H1 (cell line): ENCODE data around the gene ZFP2. TPM values are rescaled to one million over a fixed set of nuclear protein-coding genes. Genes with fewer than 3 reads are reported as not detected.

Experiments
- CTCF ChIA-PET: fragments of 300-600 bp; sonication (Branson Sonifier 250); formaldehyde crosslinking; loops from one replicate; lab custom pipeline; 2021; ENCODE audit not compliant: partially characterized antibody; lab: Charles Lee
- POLR2A ChIA-PET: fragments of 300-600 bp; sonication (Branson Sonifier 250); formaldehyde crosslinking; loops from one replicate; lab custom pipeline; 2021; ENCODE audit warnings: inconsistent platforms; ENCODE audit not compliant: partially characterized antibody; lab: Charles Lee
- DNase-seq, 2 experiments: peaks; one replicate each; pipeline versions ENCODE4 v3.0.0 to v3.0.0-alpha.2; 2010 to 2022; ENCODE audit warnings: low spot score in 2 of 2, low read depth in 1 of 2, mixed read lengths in 1 of 2
- FAIRE-seq: peaks from 2 replicates; lab custom pipeline; 2011; peaks lifted over from hg19 to GRCh38; lab: Jason Lieb, UNC
- H2AFZ ChIP-seq: 2 replicates; pipeline ENCODE4 v1.8.1; 2012; ENCODE audit warnings: low read length, inconsistent platforms
- H2AK5ac ChIP-seq: 2 replicates; pipeline ENCODE4 v1.6.1; 2013; ENCODE audit warnings: low read depth, low read length
- H2BK120ac ChIP-seq: replicated peaks from 2 replicates; pipeline ENCODE3; 2013; ENCODE audit warnings: low read depth, low read length, inconsistent platforms
- H2BK12ac ChIP-seq: 2 replicates; pipeline ENCODE4 v1.6.1; 2013; ENCODE audit warnings: low read depth, low read length
- H2BK15ac ChIP-seq: 2 replicates; pipeline ENCODE4 v1.6.1; 2013; ENCODE audit warnings: low read length
- H2BK20ac ChIP-seq: 2 replicates; pipeline ENCODE4 v1.6.1; 2013; ENCODE audit warnings: low read length
- H2BK5ac ChIP-seq: 2 replicates; pipeline ENCODE4 v1.6.1; 2013; ENCODE audit warnings: low read depth, low read length
- H3K14ac ChIP-seq: 2 replicates; pipeline ENCODE4 v1.6.1; 2013; ENCODE audit warnings: inconsistent platforms; ENCODE audit not compliant: insufficient read length
- H3K18ac ChIP-seq: 2 replicates; pipeline ENCODE4 v1.6.1; 2013; ENCODE audit warnings: low read length; ENCODE audit errors: extremely low read depth
- H3K23ac ChIP-seq: 2 replicates; pipeline ENCODE4 v1.6.1; 2013; ENCODE audit warnings: inconsistent platforms; ENCODE audit not compliant: insufficient read length
- H3K23me2 ChIP-seq: 2 replicates; pipeline ENCODE4 v1.6.1; 2013; ENCODE audit warnings: low read depth, low read length
- H3K27ac ChIP-seq: 2 replicates; pipeline ENCODE4 v1.6.1; 2011; ENCODE audit warnings: low read depth, low read length, inconsistent platforms
- H3K27me3 ChIP-seq, 4 experiments: replicated peaks in 1 of 4; 1 replicate in 1 of 4; 2 replicates in 3 of 4; pipeline versions ENCODE4 v1.6.1 to v1.8.1; 2011 to 2013; ENCODE audit warnings: low read length in 3 of 4, mild to moderate bottlenecking in 3 of 4, inconsistent platforms in 2 of 4, mixed read lengths in 2 of 4, moderate library complexity in 1 of 4; ENCODE audit not compliant: control insufficient read depth in 3 of 4, insufficient read depth in 3 of 4; ENCODE audit errors: extremely low read depth in 1 of 4
- H3K36me3 ChIP-seq, 4 experiments: 2 replicates each; pipeline versions ENCODE4 v1.6.1 to v1.8.1; 2011 to 2013; ENCODE audit warnings: mild to moderate bottlenecking in 4 of 4, low read length in 3 of 4, moderate library complexity in 2 of 4, control low read depth in 1 of 4, inconsistent platforms in 1 of 4; ENCODE audit not compliant: insufficient read depth in 4 of 4, control insufficient read depth in 2 of 4
- H3K4ac ChIP-seq: replicated peaks from 2 replicates; pipeline ENCODE3; 2013; ENCODE audit warnings: low read length, low read depth, mixed read lengths, inconsistent platforms; ENCODE audit not compliant: insufficient read length
- H3K4me1 ChIP-seq, 4 experiments: replicated peaks in 1 of 4; 1 replicate in 1 of 4; 2 replicates in 3 of 4; pipeline versions ENCODE4 v1.6.1 to v1.8.1; 2011 to 2013; ENCODE audit warnings: low read length in 3 of 4, inconsistent platforms in 2 of 4, mixed read lengths in 1 of 4; ENCODE audit not compliant: insufficient read depth in 4 of 4, control insufficient read depth in 3 of 4
- H3K4me2 ChIP-seq, 2 experiments: 2 replicates each; pipeline versions ENCODE4 v1.6.1 to v1.8.1; 2011 to 2013; ENCODE audit warnings: low read depth in 2 of 2, low read length in 2 of 2, control low read depth in 1 of 2, inconsistent platforms in 1 of 2, mild to moderate bottlenecking in 1 of 2; ENCODE audit not compliant: insufficient read depth in 1 of 2
- H3K4me3 ChIP-seq, 4 experiments: fragments of 200-600, 300-600 bp in 1 of 4; sonication (generic), shearing (Covaris generic), sonication (Bioruptor Twin) in 1 of 4; 2 replicates each; pipeline versions ENCODE4 v1.5.1 to v1.8.1; 2011 to 2016; ENCODE audit warnings: low read length in 4 of 4, low read depth in 3 of 4, control low read depth in 2 of 4, inconsistent platforms in 2 of 4, mild to moderate bottlenecking in 2 of 4, mixed read lengths in 1 of 4, moderate library complexity in 1 of 4; ENCODE audit not compliant: insufficient read depth in 2 of 4; ENCODE audit errors: extremely low read depth in 1 of 4
- H3K56ac ChIP-seq: replicated peaks from 2 replicates; pipeline ENCODE3; 2013; ENCODE audit warnings: low read depth, mild to moderate bottlenecking, mixed read lengths, low read length, inconsistent platforms; ENCODE audit not compliant: insufficient read length
- H3K79me1 ChIP-seq: 2 replicates; pipeline ENCODE4 v1.6.1; 2013; ENCODE audit warnings: low read depth, low read length, control low read depth
- H3K79me2 ChIP-seq, 2 experiments: 2 replicates each; pipeline versions ENCODE4 v1.6.1 to v1.8.1; 2012 to 2013; ENCODE audit warnings: low read length in 2 of 2, mild to moderate bottlenecking in 2 of 2, inconsistent platforms in 1 of 2; ENCODE audit not compliant: insufficient read depth in 2 of 2, control insufficient read depth in 1 of 2
- H3K9ac ChIP-seq, 4 experiments: replicated peaks in 1 of 4; 1 replicate in 1 of 4; 2 replicates in 3 of 4; pipeline versions ENCODE4 v1.6.1 to v1.8.1; 2011 to 2013; ENCODE audit warnings: low read depth in 3 of 4, low read length in 3 of 4, control low read depth in 2 of 4, mild to moderate bottlenecking in 2 of 4, moderate library complexity in 2 of 4, inconsistent platforms in 1 of 4; ENCODE audit errors: extremely low read depth in 1 of 4
- H3K9me3 ChIP-seq, 2 experiments: 2 replicates each; pipeline versions ENCODE4 v1.6.1 to v1.8.1; 2012 to 2013; ENCODE audit warnings: mild to moderate bottlenecking in 2 of 2, moderate library complexity in 2 of 2, control low read depth in 1 of 2, inconsistent platforms in 1 of 2, low read depth in 1 of 2, low read length in 1 of 2, mixed read lengths in 1 of 2; ENCODE audit not compliant: insufficient read depth in 2 of 2
- H4K20me1 ChIP-seq, 2 experiments: replicated peaks in 1 of 2; 2 replicates each; pipeline versions ENCODE3 to v1.8.1; 2011 to 2013; ENCODE audit warnings: inconsistent platforms in 2 of 2, low read length in 2 of 2, mild to moderate bottlenecking in 1 of 2; ENCODE audit not compliant: insufficient read depth in 2 of 2, control insufficient read depth in 1 of 2
- H4K5ac ChIP-seq: 2 replicates; pipeline ENCODE4 v1.6.1; 2013; ENCODE audit warnings: low read length, low read depth, mixed read lengths, inconsistent platforms; ENCODE audit not compliant: insufficient read length
- H4K8ac ChIP-seq: 2 replicates; pipeline ENCODE4 v1.8.0; 2013; ENCODE audit warnings: mild to moderate bottlenecking, moderate library complexity, low read length, inconsistent platforms; ENCODE audit not compliant: insufficient read depth; ENCODE audit errors: extremely low read depth
- H4K91ac ChIP-seq: replicated peaks from 2 replicates; pipeline ENCODE3; 2013; ENCODE audit warnings: low read length, mixed read lengths, inconsistent platforms; ENCODE audit not compliant: insufficient read length
- PHF8 ChIP-seq: fragments of 200-600 bp; sonication (generic); conservative IDR thresholded peaks from 2 replicates; pipeline ENCODE4 v1.7.1; 2012; ENCODE audit warnings: low read depth, mild to moderate bottlenecking, inconsistent platforms, low read length, moderate library complexity
- SP1 ChIP-seq: IDR thresholded peaks from 2 replicates; pipeline ENCODE4 v1.6.1; 2011; ENCODE audit warnings: low read depth, low read length
- ZNF274 ChIP-seq: IDR thresholded peaks from 2 replicates; pipeline ENCODE4 v1.7.0; 2012; ENCODE audit warnings: low read length, borderline replicate concordance; ENCODE audit errors: extremely low read depth
- WGBS, 2 experiments: shearing (Covaris generic) in 1 of 2; methylation state at CpG; one replicate each; pipeline versions ENCODE4 v1.1.6 to v1.1.7; 2013 to 2015; ENCODE audit warnings: low lambda C conversion rate in 2 of 2, mixed read lengths in 2 of 2, inconsistent platforms in 1 of 2, low coverage in 1 of 2, missing lambda C conversion rate in 1 of 2; ENCODE audit not compliant: insufficient replicate concordance in 2 of 2, insufficient coverage in 1 of 2, insufficient read length in 1 of 2; ENCODE audit errors: extremely low coverage in 1 of 2, missing lambda C conversion rate in 1 of 2; 5-methylcytosine and 5-hydroxymethylcytosine counted together
- polyA plus RNA-seq, 7 experiments: library from polyadenylated mRNA; depleted of rRNA in 3 of 7; stranded (reverse) in 5 of 7; unstranded in 2 of 7; fragments of >200 nt in 5 of 7; fragments of 200-250 nt in 2 of 7; gene quantifications; 1 replicate in 5 of 7; 2 replicates in 1 of 7; 4 replicates in 1 of 7; pipeline versions ENCODE4 v1.2.1 to v1.2.3, GENCODE V29; 2011 to 2013; ENCODE audit warnings: missing spikeins in 2 of 7, mixed read lengths in 2 of 7
- total RNA-seq: library from RNA; stranded (reverse); fragmentation: NEBNext Ultra II Directional; extraction: Animal tissue kit (Norgen Biotek cat#: 25700); gene quantifications from 2 replicates; pipeline ENCODE4 v1.2.1, GENCODE V29; 2021

ZFP2 gene
- total and polyA plus RNA-seq, 2 of the 8 experiments (the other 6 are each of a cell fraction or from before 2014, with no cell fraction given) = 0.20 to 0.78 TPM

DNA sequence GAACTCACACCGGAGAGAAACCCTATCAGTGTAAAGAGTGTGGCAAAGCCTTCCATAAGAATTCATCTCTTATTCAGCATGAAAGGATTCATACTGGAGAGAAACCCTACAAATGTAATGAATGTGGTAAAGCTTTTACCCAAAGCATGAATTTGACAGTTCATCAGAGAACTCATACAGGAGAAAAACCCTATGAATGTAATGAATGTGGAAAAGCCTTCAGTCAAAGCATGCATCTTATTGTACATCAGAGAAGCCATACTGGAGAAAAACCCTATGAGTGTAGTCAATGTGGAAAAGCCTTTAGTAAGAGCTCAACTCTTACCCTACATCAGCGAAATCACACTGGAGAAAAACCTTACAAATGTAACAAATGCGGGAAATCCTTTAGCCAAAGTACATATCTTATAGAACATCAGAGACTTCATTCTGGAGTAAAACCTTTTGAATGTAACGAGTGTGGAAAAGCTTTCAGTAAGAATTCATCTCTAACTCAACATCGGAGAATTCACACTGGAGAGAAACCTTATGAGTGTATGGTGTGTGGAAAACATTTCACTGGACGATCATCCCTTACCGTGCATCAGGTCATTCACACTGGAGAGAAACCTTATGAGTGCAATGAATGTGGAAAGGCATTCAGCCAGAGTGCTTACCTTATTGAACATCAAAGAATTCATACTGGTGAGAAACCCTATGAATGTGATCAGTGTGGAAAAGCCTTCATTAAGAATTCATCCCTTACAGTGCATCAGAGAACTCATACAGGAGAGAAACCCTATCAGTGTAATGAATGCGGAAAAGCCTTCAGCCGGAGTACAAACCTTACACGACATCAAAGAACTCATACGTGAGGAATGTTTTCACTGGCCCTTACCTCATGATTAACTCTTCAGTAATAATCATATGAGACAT is 36.4 kb downstream of the ZFP2 start:
- Histone ChIP-seq H3K4ac (no peak overlapping the region), H2AFZ (no peak overlapping the region), H4K8ac (no peak overlapping the region; the same call in 1 of the 2 replicates), H4K5ac (no peak overlapping the region), H2BK120ac (no peak overlapping the region), H3K9me3 (peaks cover 91 to 93% of the 10 kb centered on the region in 2 experiments), H2BK20ac (no peak overlapping the region), H3K79me1 (no peaks in the 10 kb centered on the region), H2BK12ac (no peak overlapping the region), H4K91ac (no peak overlapping the region), H3K56ac (no peak overlapping the region)
- no peak for DNase-seq
- WGBS, 2 experiments = 90% methylated on average over 11 of the region's 11 CpGs; no CpG with 5 or more reads in 1 of the 2 experiments
- CTCF ChIA-PET = interaction anchor here (1.0 kb wide), 1 partner anchor 29 kb away, joined by 3 read pairs; no protein-coding TSS in a partner anchor
- TF ChIP-seq ZNF274 (peak; percentile 95), SP1 (no peak), PHF8 (no peak)
- TF ChIP-seq, all 59 proteins: peak for 1
- Histone ChIP-seq H3K79me2 (no peaks in the 10 kb centered on the region), H3K14ac (no peak overlapping the region), H4K20me1 (no peaks in the 10 kb centered on the region), H3K4me2 (no peak overlapping the region), H2BK5ac (no peak overlapping the region), H2AK5ac (no peak overlapping the region), H3K18ac (no peak overlapping the region), H2BK15ac (no peak overlapping the region), H3K27me3 (no peaks in the 10 kb centered on the region), H3K23ac (no peak overlapping the region), H3K36me3 (no peaks in the 10 kb centered on the region; a peak in 1 of 8 replicates), H3K4me1 (no peaks in the 10 kb centered on the region), H3K9ac (no peak overlapping the region), H3K4me3 (no peak overlapping the region), H3K27ac (no peak overlapping the region), H3K23me2 (no peaks in the 10 kb centered on the region)
- no peak for FAIRE-seq
- POLR2A ChIA-PET = no interaction called here
